ENCODE measurements around the gene PTAFR.
A peak's percentile ranks its signal among the peaks of the same experiment; 100 is the strongest.

PTAFR gene

DNA sequence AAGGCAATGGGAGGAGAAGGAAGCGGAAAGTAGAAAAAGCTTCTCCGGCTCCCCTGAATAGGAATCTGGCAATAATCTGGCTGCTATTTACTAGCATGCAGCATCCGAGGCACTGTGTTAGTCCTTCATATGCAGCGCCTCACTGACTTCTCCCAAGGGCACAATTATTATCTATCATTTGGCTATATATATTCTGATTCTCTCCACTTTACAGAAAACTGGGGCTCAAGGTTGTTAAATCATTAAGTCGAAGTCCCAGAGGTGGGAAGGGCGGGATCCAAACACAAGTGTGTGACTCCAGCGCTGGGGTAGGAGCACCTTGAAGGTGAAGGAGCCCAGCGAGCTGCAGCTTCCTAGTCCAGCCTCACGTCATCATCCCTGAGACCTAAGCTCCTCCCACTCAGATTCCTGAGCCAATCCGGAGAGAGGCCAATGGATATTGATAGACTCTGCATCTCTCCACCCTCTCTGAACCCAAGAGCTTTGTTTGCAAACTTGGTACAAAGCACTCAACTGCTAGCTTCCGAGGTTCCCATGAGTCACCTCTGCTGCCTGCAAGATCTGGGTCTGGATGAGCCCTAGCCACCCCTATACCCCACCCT is 71.5 kb downstream of the PTAFR start:
- H3K27ac ChIP-seq (ENCODE audit: low read length) = peak overlapping the region; percentile 27
- H3K27me3 ChIP-seq (ENCODE audit: control insufficient read depth, insufficient read depth, low read length) = no peaks in the 10 kb centered on the region
- H3K4me1 ChIP-seq (ENCODE audit: control insufficient read depth, low read depth, low read length) = peaks cover 5% of the 10 kb centered on the region
- no peaks in the 10 kb centered on the region for H3K36me3 ChIP-seq (ENCODE audit: control insufficient read depth, low read depth, low read length)
- no peaks in the 10 kb centered on the region for H3K9me3 ChIP-seq (ENCODE audit: control insufficient read depth, low read depth, low read length)
- H3K9ac ChIP-seq (ENCODE audit: low read length) = peak overlapping the region; percentile 16
- H3K4me3 ChIP-seq (ENCODE audit: low read length) = peak overlapping the region; percentile 41

DNA sequence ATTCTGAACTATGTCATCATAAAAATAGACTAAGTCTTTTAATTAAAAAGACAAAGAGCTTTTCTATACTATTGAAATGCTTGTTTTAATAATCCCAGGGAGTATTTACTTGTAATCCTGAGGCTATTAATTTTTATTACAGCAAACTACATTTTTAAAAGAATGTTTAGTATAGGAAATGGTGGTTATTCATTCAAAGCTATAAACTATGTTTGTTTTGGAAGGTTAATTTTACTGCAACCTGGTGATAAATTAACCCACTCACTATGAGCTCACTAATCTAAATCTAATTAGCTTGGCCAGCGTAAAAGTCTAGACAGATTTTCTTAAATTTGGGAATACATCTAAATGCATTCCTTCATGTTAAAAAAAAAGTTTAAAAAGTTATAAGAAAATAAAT is 74.3 kb downstream of the PTAFR start:
- Histone ChIP-seq H3K27me3 (ENCODE audit: control insufficient read depth, insufficient read depth, low read length) (no peaks in the 10 kb centered on the region), H3K27ac (ENCODE audit: low read length) (no peak overlapping the region)

GRCh38 chr1:28099050-28099769 is 77.3 kb downstream of the PTAFR start:
- H3K27me3 ChIP-seq (ENCODE audit: control insufficient read depth, insufficient read depth, low read length) = no peaks in the 10 kb centered on the region
- no peaks in the 10 kb centered on the region for H3K9me3 ChIP-seq (ENCODE audit: control insufficient read depth, low read depth, low read length)
- no peak overlapping the region for H3K9ac ChIP-seq (ENCODE audit: low read length)
- H3K4me1 ChIP-seq (ENCODE audit: control insufficient read depth, low read depth, low read length) = no peaks in the 10 kb centered on the region
- no peaks in the 10 kb centered on the region for H3K36me3 ChIP-seq (ENCODE audit: control insufficient read depth, low read depth, low read length)
- H3K27ac ChIP-seq (ENCODE audit: low read length) = no peak overlapping the region
- H3K4me3 ChIP-seq (ENCODE audit: low read length) = no peak overlapping the region

More for the DNA sequence above, 74.3 kb downstream of the PTAFR start:
- H3K36me3 ChIP-seq (ENCODE audit: control insufficient read depth, low read depth, low read length) = no peaks in the 10 kb centered on the region
- H3K9me3 ChIP-seq (ENCODE audit: control insufficient read depth, low read depth, low read length) = no peaks in the 10 kb centered on the region
- H3K4me3 ChIP-seq (ENCODE audit: low read length) = no peak overlapping the region
- H3K4me1 ChIP-seq (ENCODE audit: control insufficient read depth, low read depth, low read length) = peaks cover 5% of the 10 kb centered on the region
- H3K9ac ChIP-seq (ENCODE audit: low read length) = no peak overlapping the region
